GM12892 (cell line): Measurements from ENCODE around the gene NR3C1.
"Not testable (repeated sequence)": the region's sequence is repeated elsewhere in the genome, so short reads cannot be mapped to it uniquely, and the experiment has no call there.

ENCODE experiments used
- DNase-seq: peaks from one replicate; pipeline ENCODE4 v3.0.0; 2011; ENCODE audit not compliant: insufficient read length
- FAIRE-seq: peaks from 2 replicates; lab custom pipeline; 2011; peaks lifted over from hg19 to GRCh38; lab: Jason Lieb, UNC
- POLR2A ChIP-seq: IDR thresholded peaks from 2 replicates; pipeline ENCODE4 v1.6.1; 2011; ENCODE audit warnings: low read depth, low read length, control low read depth
- POLR2AphosphoS5 ChIP-seq: IDR thresholded peaks from 2 replicates; pipeline ENCODE4 v1.6.1; 2011; ENCODE audit warnings: low read depth, low read length, control low read depth
- TAF1 ChIP-seq: IDR thresholded peaks from 2 replicates; pipeline ENCODE4 v1.6.1; 2011; ENCODE audit warnings: low read depth, mild to moderate bottlenecking, control low read depth, low read length, borderline replicate concordance

The NR3C1 gene

GRCh38 chr5:143337946-143338345, 65.5 kb downstream of the NR3C1 start:
- DNase-seq: no peak
- no peak for TF ChIP-seq TAF1
- no peak for TF ChIP-seq POLR2A
- TF ChIP-seq POLR2AphosphoS5: no peak
- no peak for FAIRE-seq

- FAIRE-seq: no peak
- TF ChIP-seq POLR2AphosphoS5: no peak
- no peak for TF ChIP-seq TAF1
- no peak for TF ChIP-seq POLR2A
These were observed 67.0 kb downstream of the NR3C1 start for GRCh38 chr5:143336485-143336884.

GRCh38 chr5:143334903-143335302, 68.6 kb downstream of the NR3C1 start:
- no peak for DNase-seq
- no peak for TF ChIP-seq POLR2A
- no peak for TF ChIP-seq TAF1
- TF ChIP-seq POLR2AphosphoS5: no peak
- FAIRE-seq: peak; percentile 5

More at GRCh38 chr5:143336485-143336884, 67.0 kb downstream of the NR3C1 start:
- no peak for DNase-seq

GRCh38 chr5:143334380-143334779, 69.1 kb downstream of the NR3C1 start:
- DNase-seq, FAIRE-seq: not testable (repeated sequence)

- TF ChIP-seq TAF1: no peak
- no peak for TF ChIP-seq POLR2AphosphoS5
- no peak for TF ChIP-seq POLR2A
- no peak for FAIRE-seq
- no peak for DNase-seq
These were observed 71.5 kb downstream of the NR3C1 start for GRCh38 chr5:143331956-143332355.

GRCh38 chr5:143329843-143330242, 73.6 kb downstream of the NR3C1 start:
- DNase-seq (no peak), FAIRE-seq (no peak)
- TF ChIP-seq POLR2A: no peak
- no peak for TF ChIP-seq TAF1
- TF ChIP-seq POLR2AphosphoS5: no peak

GRCh38 chr5:143328589-143329220, 74.8 kb downstream of the NR3C1 start:
- FAIRE-seq: no peak
- TF ChIP-seq TAF1: no peak
- no peak for DNase-seq

- peak; percentile 73 for FAIRE-seq
These were observed 78.4 kb downstream of the NR3C1 start for GRCh38 chr5:143325086-143325485.

GRCh38 chr5:143322931-143323630, 80.4 kb downstream of the NR3C1 start:
- FAIRE-seq: not testable (repeated sequence)

More at GRCh38 chr5:143325086-143325485, 78.4 kb downstream of the NR3C1 start:
- DNase-seq: not testable (repeated sequence)

GRCh38 chr5:143322176-143322575, 81.3 kb downstream of the NR3C1 start:
- TF ChIP-seq POLR2A (no peak), TAF1 (no peak), POLR2AphosphoS5 (no peak)
- DNase-seq (no peak), FAIRE-seq (no peak)

More at GRCh38 chr5:143322931-143323630, 80.4 kb downstream of the NR3C1 start:
- DNase-seq: not testable (repeated sequence)

GRCh38 chr5:143319437-143320227, 83.9 kb downstream of the NR3C1 start:
- TF ChIP-seq TAF1 (no peak), POLR2AphosphoS5 (no peak), POLR2A (no peak)
- FAIRE-seq (no peak), DNase-seq (no peak)

GRCh38 chr5:143318833-143319232, 84.7 kb downstream of the NR3C1 start:
- no peak for DNase-seq
- FAIRE-seq: no peak
- TF ChIP-seq POLR2AphosphoS5 (no peak), POLR2A (no peak), TAF1 (no peak)
